Cardiac muscle cell (in vitro differentiated cells and primary cell): ENCODE data around the gene CNOT4. TPM values are rescaled to one million over a fixed set of nuclear protein-coding genes. Genes with fewer than 3 reads are reported as not detected.

Experiments
- DNase-seq, 2 donors: peaks; one replicate each; pipeline versions ENCODE4 v3.0.0 to v3.0.0-alpha.2; 2010 to 2017; ENCODE audit warnings: low read depth in 1 of 2, low spot score in 1 of 2
- H3K27ac ChIP-seq: fragments of 200-600 bp; sonication (generic); 2 replicates; pipeline ENCODE4 v1.5.1; 2016
- H3K27me3 ChIP-seq: fragments of 200-600 bp; sonication (generic); 2 replicates; pipeline ENCODE4 v1.6.0; 2016; ENCODE audit warnings: control low read depth
- H3K36me3 ChIP-seq: fragments of 200-600 bp; sonication (generic); 2 replicates; pipeline ENCODE4 v1.5.1; 2016; ENCODE audit warnings: control low read depth
- H3K4me1 ChIP-seq: fragments of 200-600 bp; sonication (generic); 2 replicates; pipeline ENCODE4 v1.8.1; 2017; ENCODE audit warnings: low read depth, mild to moderate bottlenecking, mixed run types
- H3K4me3 ChIP-seq: fragments of 200-600 bp; sonication (generic); 2 replicates; pipeline ENCODE4 v1.5.1; 2016; ENCODE audit warnings: mild to moderate bottlenecking
- H3K9me3 ChIP-seq: fragments of 200-600 bp; sonication (generic); 2 replicates; pipeline ENCODE4 v1.5.1; 2017; ENCODE audit warnings: low read depth, mild to moderate bottlenecking, control low read depth
- polyA plus RNA-seq: library from polyadenylated mRNA; unstranded; fragments of >200 nt; fragmentation: Nextera tagmentation; extraction: Ambion mirVana; gene quantifications from 2 replicates; pipeline ENCODE4 v1.2.1, GENCODE V29; 2016
- total RNA-seq: library from RNA; depleted of rRNA; stranded (reverse); fragments of >200 nt; gene quantifications from 2 replicates; pipeline ENCODE4 v1.2.3, GENCODE V29; 2016
- TF ChIP-seq, protein P1 (sequence below): IDR thresholded peaks from 2 replicates; pipeline ENCODE4 v1.5.1; 2012; ENCODE audit warnings: low read depth, mild to moderate bottlenecking, low read length

CNOT4 gene
- total and polyA plus RNA-seq, 2 experiments from 2014 or later, result 14.5 to 23.6 TPM

DNA sequence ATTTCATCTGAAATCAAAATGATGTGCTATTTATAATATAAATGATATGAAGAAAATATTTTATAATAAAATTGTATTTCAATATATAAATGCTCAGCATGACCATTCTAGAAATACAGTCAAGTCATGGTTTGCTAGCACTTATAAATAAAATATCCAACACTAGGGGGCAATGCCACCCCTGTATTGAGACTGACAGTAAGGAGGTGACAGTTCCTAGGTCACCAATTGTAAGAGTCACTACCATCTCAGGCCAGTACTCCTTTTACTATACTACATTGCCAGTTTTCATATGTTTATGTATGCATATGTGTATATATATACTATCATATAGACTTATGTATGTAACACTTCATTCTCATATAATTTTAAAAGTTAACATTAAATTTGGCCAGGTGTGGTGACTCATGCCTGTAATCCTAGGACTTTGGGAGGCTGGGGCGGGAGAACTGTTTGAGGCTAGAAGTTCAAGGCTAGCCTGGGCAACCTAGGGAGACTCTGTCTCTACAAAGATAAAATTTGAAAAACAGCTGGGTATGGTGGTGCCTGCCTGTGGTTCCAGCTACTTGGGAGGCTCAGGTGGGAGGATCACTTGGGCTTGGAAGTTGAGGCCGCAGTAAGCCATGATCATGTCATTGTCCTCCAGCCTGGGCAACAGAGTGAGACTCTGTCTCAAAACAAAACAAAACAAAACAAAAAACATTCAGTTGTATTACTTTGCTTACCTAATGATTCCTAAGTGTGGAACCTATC, 2.4 kb upstream of the CNOT4 start:
- H3K27ac ChIP-seq, result no peak overlapping the region
- H3K4me1 ChIP-seq, result peaks cover 13% of the 10 kb centered on the region
- peak; percentile 63 to 74 for DNase-seq
- H3K4me3 ChIP-seq, result no peak overlapping the region
- no peaks in the 10 kb centered on the region for H3K27me3 ChIP-seq
- no peaks in the 10 kb centered on the region for H3K36me3 ChIP-seq
- H3K9me3 ChIP-seq, result no peaks in the 10 kb centered on the region
- TF ChIP-seq, protein P1, sequence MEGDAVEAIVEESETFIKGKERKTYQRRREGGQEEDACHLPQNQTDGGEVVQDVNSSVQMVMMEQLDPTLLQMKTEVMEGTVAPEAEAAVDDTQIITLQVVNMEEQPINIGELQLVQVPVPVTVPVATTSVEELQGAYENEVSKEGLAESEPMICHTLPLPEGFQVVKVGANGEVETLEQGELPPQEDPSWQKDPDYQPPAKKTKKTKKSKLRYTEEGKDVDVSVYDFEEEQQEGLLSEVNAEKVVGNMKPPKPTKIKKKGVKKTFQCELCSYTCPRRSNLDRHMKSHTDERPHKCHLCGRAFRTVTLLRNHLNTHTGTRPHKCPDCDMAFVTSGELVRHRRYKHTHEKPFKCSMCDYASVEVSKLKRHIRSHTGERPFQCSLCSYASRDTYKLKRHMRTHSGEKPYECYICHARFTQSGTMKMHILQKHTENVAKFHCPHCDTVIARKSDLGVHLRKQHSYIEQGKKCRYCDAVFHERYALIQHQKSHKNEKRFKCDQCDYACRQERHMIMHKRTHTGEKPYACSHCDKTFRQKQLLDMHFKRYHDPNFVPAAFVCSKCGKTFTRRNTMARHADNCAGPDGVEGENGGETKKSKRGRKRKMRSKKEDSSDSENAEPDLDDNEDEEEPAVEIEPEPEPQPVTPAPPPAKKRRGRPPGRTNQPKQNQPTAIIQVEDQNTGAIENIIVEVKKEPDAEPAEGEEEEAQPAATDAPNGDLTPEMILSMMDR, result peak; percentile 57

DNA sequence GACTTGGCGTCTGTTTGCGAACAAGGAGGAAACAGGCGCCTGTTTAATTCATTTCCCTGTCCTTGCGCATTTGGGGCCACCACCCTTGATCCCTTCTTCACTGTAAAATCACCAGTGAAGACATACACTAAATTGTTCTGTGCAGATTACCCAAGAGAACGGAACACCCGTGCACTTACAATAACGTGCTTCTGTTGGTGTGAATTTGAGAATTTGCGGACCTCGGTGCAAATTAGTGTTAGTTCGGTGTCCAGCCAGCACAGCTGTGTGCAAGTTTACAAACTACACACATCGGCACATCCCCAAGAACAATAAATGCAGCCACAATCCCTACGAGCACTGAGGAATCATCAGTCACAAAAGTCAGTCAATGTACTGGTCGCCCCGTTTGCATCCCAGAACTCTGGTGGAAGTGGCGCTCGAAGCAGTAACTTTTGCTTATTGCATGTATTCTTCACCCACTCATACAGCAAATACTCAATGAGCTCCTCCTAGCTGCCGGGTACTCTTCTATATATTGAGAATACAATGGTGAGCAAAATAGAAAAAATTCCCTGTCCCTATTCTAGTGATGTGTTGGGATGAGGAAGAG, 786 bp upstream of the CNOT4 start:
- Histone ChIP-seq H3K4me1 (peaks cover 18% of the 10 kb centered on the region), H3K36me3 (no peaks in the 10 kb centered on the region), H3K27ac (no peak overlapping the region), H3K9me3 (no peaks in the 10 kb centered on the region), H3K27me3 (no peaks in the 10 kb centered on the region), H3K4me3 (peak overlapping the region; percentile 65)
- TF ChIP-seq, protein P1, result peak; percentile 23
- peak in 1 of 2 donors; percentile 32 for DNase-seq

- Histone ChIP-seq H3K36me3 (no peaks in the 10 kb centered on the region), H3K4me3 (peak overlapping the region; percentile 65), H3K27ac (peak overlapping the region; percentile 98), H3K27me3 (no peaks in the 10 kb centered on the region), H3K9me3 (no peaks in the 10 kb centered on the region), H3K4me1 (peaks cover 18% of the 10 kb centered on the region)
- TF ChIP-seq, protein P1, result no peak
- peak in 1 of 2 donors; percentile 74 for DNase-seq
Measured at GRCh38 chr7:135509589-135509838, 388 bp downstream of the CNOT4 start.

GRCh38 chr7:135508883-135509588, 866 bp downstream of the CNOT4 start:
- DNase-seq, result peak; percentile 34 to 37
- Histone ChIP-seq H3K27ac (peak overlapping the region; percentile 98), H3K36me3 (no peaks in the 10 kb centered on the region)

DNA sequence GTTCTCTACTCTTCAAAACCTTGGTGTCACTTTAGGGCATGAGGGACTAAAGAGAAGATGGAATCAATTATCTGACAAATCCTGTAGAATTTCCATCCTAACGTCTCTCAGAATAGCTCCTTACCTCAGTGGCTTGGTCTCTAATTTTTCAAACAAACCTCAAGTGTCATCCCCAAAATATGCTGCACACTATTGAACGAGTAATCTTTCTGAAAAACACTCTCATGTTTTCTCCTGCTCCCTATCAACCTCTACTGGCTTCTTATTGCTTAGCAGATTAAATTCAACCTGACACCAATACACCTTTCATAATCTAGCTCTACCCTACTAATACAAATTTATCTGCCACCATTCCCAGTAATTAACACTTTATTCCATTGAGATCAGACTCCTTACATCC, 8.5 kb downstream of the CNOT4 start:
- TF ChIP-seq, protein P1, result no peak
- Histone ChIP-seq H3K4me3 (no peak overlapping the region), H3K27ac (no peak overlapping the region), H3K4me1 (no peaks in the 10 kb centered on the region), H3K27me3 (no peaks in the 10 kb centered on the region), H3K36me3 (no peaks in the 10 kb centered on the region), H3K9me3 (no peaks in the 10 kb centered on the region)
- DNase-seq, result no peak

More at GRCh38 chr7:135508883-135509588, 866 bp downstream of the CNOT4 start:
- no peaks in the 10 kb centered on the region for H3K27me3 ChIP-seq
- H3K4me1 ChIP-seq, result peaks cover 18% of the 10 kb centered on the region
- no peaks in the 10 kb centered on the region for H3K9me3 ChIP-seq
- TF ChIP-seq, protein P1, result no peak
- H3K4me3 ChIP-seq, result peak overlapping the region; percentile 65
